B cell (primary cell): ENCODE results near the gene ZNF608. TPM values are rescaled to one million over a fixed set of nuclear protein-coding genes. Genes with fewer than 3 reads are reported as not detected.
A peak's percentile ranks its signal among the peaks of the same experiment; 100 is the strongest.

ENCODE experiments used
- ATAC-seq: fragments of 200-7000 bp; cut with Tn5 transposase; one replicate; pipeline ENCODE4 v1.10.0; 2021; ENCODE audit warnings: low read depth, mild to moderate bottlenecking, moderate number of reproducible peaks, moderate library complexity
- CTCF ChIA-PET: fragments of 350-600 bp; sonication (Branson Sonifier 250); formaldehyde crosslinking; loops from one replicate; lab custom pipeline; 2021; ENCODE audit warnings: antibody characterized with exemption, inconsistent platforms; lab: Charles Lee
- POLR2A ChIA-PET: fragments of 350-600 bp; sonication (Branson Sonifier 250); formaldehyde crosslinking; loops from one replicate; lab custom pipeline; 2021; ENCODE audit warnings: antibody characterized with exemption; lab: Charles Lee
- DNase-seq: peaks from one replicate; pipeline ENCODE4 v3.0.0; 2013
- H2AFZ ChIP-seq: 2 replicates; pipeline ENCODE4 v1.6.1; 2012; ENCODE audit warnings: mild to moderate bottlenecking, low read depth, low read length; ENCODE audit not compliant: insufficient read depth, poor library complexity, severe bottlenecking
- H3K27ac ChIP-seq, 2 donors: 1 replicate in 1 of 2; 2 replicates in 1 of 2; pipeline ENCODE4 v1.5.1; 2012 to 2013; ENCODE audit warnings: low read length in 2 of 2, mild to moderate bottlenecking in 2 of 2, moderate library complexity in 1 of 2
- H3K27me3 ChIP-seq, 4 experiments: fragments of 200-600 bp in 1 of 4; sonication (generic) in 1 of 4; replicated peaks in 1 of 4; 1 replicate in 2 of 4; 2 replicates in 2 of 4; pipeline versions ENCODE4 v1.6.1 to v1.7.0; 2013 to 2016; ENCODE audit warnings: low read length in 3 of 4, mild to moderate bottlenecking in 2 of 4, mixed read lengths in 1 of 4, moderate library complexity in 1 of 4; ENCODE audit not compliant: insufficient read depth in 4 of 4, control insufficient read depth in 3 of 4; ENCODE audit errors: control extremely low read depth in 1 of 4
- H3K36me3 ChIP-seq, 2 experiments: replicated peaks in 1 of 2; 1 replicate in 1 of 2; 2 replicates in 1 of 2; pipeline versions ENCODE4 v1.6.1 to v1.7.1; 2013; ENCODE audit warnings: low read length in 1 of 2; ENCODE audit not compliant: insufficient read depth in 2 of 2, control insufficient read depth in 1 of 2; ENCODE audit errors: control extremely low read depth in 1 of 2, extremely low read depth in 1 of 2
- H3K4me1 ChIP-seq, 2 donors: fragments of 200-600 bp in 1 of 2; sonication (generic) in 1 of 2; 1 replicate in 1 of 2; 2 replicates in 1 of 2; pipeline versions ENCODE4 v1.5.1 to v1.6.1; 2013 to 2017; ENCODE audit warnings: low read length in 2 of 2; ENCODE audit not compliant: control insufficient read depth in 2 of 2, insufficient read depth in 2 of 2
- H3K4me2 ChIP-seq: replicated peaks from 2 replicates; pipeline ENCODE3; 2012; ENCODE audit warnings: mild to moderate bottlenecking, low read depth, low read length; ENCODE audit not compliant: poor library complexity, severe bottlenecking
- H3K4me3 ChIP-seq, 5 experiments: fragments of 200-600 bp in 1 of 5; sonication (generic) in 1 of 5; 1 replicate in 3 of 5; 2 replicates in 2 of 5; pipeline versions ENCODE4 v1.5.1 to v1.7.0; 2011 to 2016; ENCODE audit warnings: low read length in 4 of 5, mild to moderate bottlenecking in 4 of 5, low read depth in 2 of 5, control low read depth in 1 of 5, moderate library complexity in 1 of 5; ENCODE audit not compliant: insufficient read depth in 1 of 5; ENCODE audit errors: control extremely low read depth in 1 of 5, extremely low read depth in 1 of 5
- H3K79me2 ChIP-seq: fragments of 200-600 bp; sonication (generic); one replicate; pipeline ENCODE4 v1.6.0; 2016; ENCODE audit warnings: low read length; ENCODE audit not compliant: control insufficient read depth, insufficient read depth
- H3K9ac ChIP-seq: fragments of 200-600 bp; sonication (generic); 2 replicates; pipeline ENCODE4 v1.6.1; 2017; ENCODE audit warnings: mild to moderate bottlenecking, low read length, moderate library complexity
- H3K9me3 ChIP-seq, 3 donors: one replicate each; pipeline versions ENCODE4 v1.6.1 to v1.7.1; 2013; ENCODE audit warnings: low read length in 2 of 3; ENCODE audit not compliant: control insufficient read depth in 2 of 3, insufficient read depth in 1 of 3; ENCODE audit errors: control extremely low read depth in 1 of 3
- H4K20me1 ChIP-seq: 2 replicates; pipeline ENCODE4 v1.6.0; 2012; ENCODE audit warnings: mild to moderate bottlenecking, low read length; ENCODE audit not compliant: insufficient read depth, control insufficient read depth, poor library complexity, severe bottlenecking
- H3K27ac Mint-ChIP-seq: one replicate; pipeline ENCODE4 v1.8.0; 2021; ENCODE audit warnings: mixed read lengths
- H3K27me3 Mint-ChIP-seq: one replicate; pipeline ENCODE4 v1.8.0; 2021; ENCODE audit warnings: mixed read lengths
- H3K4me1 Mint-ChIP-seq: one replicate; pipeline ENCODE4 v1.8.0; 2021; ENCODE audit warnings: mixed read lengths
- H3K4me3 Mint-ChIP-seq: one replicate; pipeline ENCODE4 v1.8.0; 2021; ENCODE audit warnings: mixed read lengths
- H3K9me3 Mint-ChIP-seq: one replicate; pipeline ENCODE4 v1.8.0; 2022; ENCODE audit warnings: mixed read lengths; ENCODE audit not compliant: insufficient read depth
- EZH2 ChIP-seq: IDR thresholded peaks from 2 replicates; pipeline ENCODE4 v1.6.1; 2012; ENCODE audit warnings: borderline replicate concordance, low read depth, mild to moderate bottlenecking, moderate library complexity, low read length; ENCODE audit not compliant: insufficient read depth, poor library complexity, severe bottlenecking
- WGBS: methylation state at CpG from one replicate; pipeline ENCODE4 v1.1.5; 2013; ENCODE audit warnings: missing lambda C conversion rate; ENCODE audit not compliant: insufficient coverage; 5-methylcytosine and 5-hydroxymethylcytosine counted together
- intact Hi-C: fragments of 100-400 bp; cut with micrococcal nuclease; formaldehyde crosslinking; loops from one replicate; pipeline ENCODE4 v1.10.0; 2022
- polyA plus RNA-seq: library from polyadenylated mRNA; depleted of rRNA; stranded (reverse); fragments of >200 nt; gene quantifications from 2 replicates; pipeline ENCODE4 v1.2.3, GENCODE V29; 2012
- total RNA-seq, 2 donors: library from RNA; stranded (reverse); fragments of 120-200 nt in 1 of 2; gene quantifications; 1 replicate in 1 of 2; 2 replicates in 1 of 2; pipeline versions ENCODE4 v1.2.3 to v1.2.4, GENCODE V29; 2013 to 2022
- TF ChIP-seq, protein P1 (sequence below): fragments of 200-600 bp; IDR thresholded peaks from one replicate; pipeline ENCODE4 v1.8.0; 2022; ENCODE audit warnings: antibody characterized with exemption, mild to moderate bottlenecking

Gene ZNF608
- total and polyA plus RNA-seq, 2 donors (not counting 1 experiment from before 2014, with no cell fraction given) = 8.5 to 17.4 TPM

DNA sequence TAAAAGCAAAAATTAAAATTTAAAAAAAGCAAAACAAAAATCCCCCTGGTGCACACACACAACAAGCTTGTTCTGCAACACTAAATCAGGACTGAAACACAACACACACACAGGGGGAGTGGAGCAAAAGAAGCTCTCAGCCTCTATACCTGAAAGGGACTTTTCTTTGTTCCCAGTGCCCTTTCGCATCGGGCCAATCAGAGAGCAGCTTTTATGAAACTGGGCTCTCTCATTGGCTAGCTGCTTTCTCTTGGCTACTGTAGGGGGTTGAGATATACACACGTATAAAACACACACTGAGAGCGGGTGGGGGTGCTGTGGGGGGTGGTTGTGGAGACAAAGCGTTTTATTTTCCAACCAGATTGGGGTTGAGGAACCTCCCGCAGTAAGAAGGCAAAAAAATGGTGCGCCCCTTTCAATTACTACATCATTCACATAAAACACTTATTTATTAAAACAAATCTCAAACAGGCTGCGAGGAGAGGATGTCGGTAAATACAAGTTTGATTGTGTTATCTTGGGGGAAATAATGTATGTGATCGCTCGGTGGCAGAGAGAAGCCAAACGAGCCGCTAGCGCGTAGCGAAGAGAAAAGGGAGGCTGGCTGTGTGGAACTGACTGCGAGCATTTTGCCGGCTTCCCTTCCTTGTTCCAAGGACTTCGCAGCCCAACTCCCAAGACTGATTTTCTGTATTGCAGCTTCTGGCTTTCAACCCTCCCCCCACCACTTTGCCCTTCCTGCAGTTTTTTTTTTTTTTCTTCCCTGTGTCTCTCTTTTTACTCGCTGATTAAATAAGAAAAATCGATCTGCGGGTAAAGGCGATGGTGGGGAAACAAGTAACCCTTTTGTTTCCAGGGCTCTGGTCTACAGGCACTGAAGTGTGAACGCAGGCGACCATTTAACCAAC lies 2.5 kb upstream of the ZNF608 start:
- H3K9ac ChIP-seq = peak overlapping the region; percentile 70
- H4K20me1 ChIP-seq = no peaks in the 10 kb centered on the region
- no peak overlapping the region for H3K4me3 Mint-ChIP-seq
- H3K4me2 ChIP-seq = peak overlapping the region; percentile 83
- H3K79me2 ChIP-seq = peaks cover 15% of the 10 kb centered on the region
- H3K27ac ChIP-seq = peak overlapping the region; percentile 90 to 93
- no peaks in the 10 kb centered on the region for H3K9me3 Mint-ChIP-seq
- H3K4me1 ChIP-seq = peaks cover 25 to 42% of the 10 kb centered on the region in 2 donors
- peak overlapping the region; percentile 73 for H2AFZ ChIP-seq
- peaks cover 20% of the 10 kb centered on the region for H3K4me1 Mint-ChIP-seq
- H3K36me3 ChIP-seq = no peaks in the 10 kb centered on the region
- H3K27ac Mint-ChIP-seq = peak overlapping the region; percentile 99
- TF ChIP-seq EZH2 = no peak
- TF ChIP-seq, protein P1, sequence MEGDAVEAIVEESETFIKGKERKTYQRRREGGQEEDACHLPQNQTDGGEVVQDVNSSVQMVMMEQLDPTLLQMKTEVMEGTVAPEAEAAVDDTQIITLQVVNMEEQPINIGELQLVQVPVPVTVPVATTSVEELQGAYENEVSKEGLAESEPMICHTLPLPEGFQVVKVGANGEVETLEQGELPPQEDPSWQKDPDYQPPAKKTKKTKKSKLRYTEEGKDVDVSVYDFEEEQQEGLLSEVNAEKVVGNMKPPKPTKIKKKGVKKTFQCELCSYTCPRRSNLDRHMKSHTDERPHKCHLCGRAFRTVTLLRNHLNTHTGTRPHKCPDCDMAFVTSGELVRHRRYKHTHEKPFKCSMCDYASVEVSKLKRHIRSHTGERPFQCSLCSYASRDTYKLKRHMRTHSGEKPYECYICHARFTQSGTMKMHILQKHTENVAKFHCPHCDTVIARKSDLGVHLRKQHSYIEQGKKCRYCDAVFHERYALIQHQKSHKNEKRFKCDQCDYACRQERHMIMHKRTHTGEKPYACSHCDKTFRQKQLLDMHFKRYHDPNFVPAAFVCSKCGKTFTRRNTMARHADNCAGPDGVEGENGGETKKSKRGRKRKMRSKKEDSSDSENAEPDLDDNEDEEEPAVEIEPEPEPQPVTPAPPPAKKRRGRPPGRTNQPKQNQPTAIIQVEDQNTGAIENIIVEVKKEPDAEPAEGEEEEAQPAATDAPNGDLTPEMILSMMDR = no peak
- ATAC-seq (peak; percentile 68), DNase-seq (peak; percentile 90)
- H3K4me3 ChIP-seq = peak overlapping the region; percentile 58 to 89 (median 72)
- H3K27me3 Mint-ChIP-seq = no peaks in the 10 kb centered on the region
- intact Hi-C loops = loop anchor here (1.0 to 10.0 kb wide), 11 partner anchors 14 to 692 kb away; no protein-coding TSS in a partner anchor
- ChIA-PET CTCF (interaction anchor here (0.6 to 3.6 kb wide), 23 partner anchors 11 to 811 kb away, joined by 3 to 30 read pairs (median 5); no protein-coding TSS in a partner anchor), POLR2A (interaction anchor here (0.6 to 1.9 kb wide), 11 partner anchors 20 to 607 kb away, joined by 3 to 9 read pairs (median 4); no protein-coding TSS in a partner anchor)
- H3K27me3 ChIP-seq = peaks cover 0 to 10% (median 0%) of the 10 kb centered on the region in 4 experiments
- H3K9me3 ChIP-seq = no peaks in the 10 kb centered on the region
- 12% methylated on average over 7 of the region's 25 CpGs for WGBS
